Panc1 (cell line): ENCODE results near the gene ZBED5.

Source experiments
- CTCF ChIP-seq: fragments of 450-650 bp; IDR thresholded peaks from 2 replicates; pipeline ENCODE4 v1.5.1; 2017; ENCODE audit warnings: mild to moderate bottlenecking
- POLR2AphosphoS5 ChIP-seq: IDR thresholded peaks from 2 replicates; pipeline ENCODE4 v1.6.1; 2012; ENCODE audit warnings: mild to moderate bottlenecking, low read depth, low read length, moderate library complexity
- REST ChIP-seq, 2 experiments: IDR thresholded peaks; 2 replicates each; pipeline ENCODE4 v1.6.1; 2011 to 2012; ENCODE audit warnings: low read depth in 2 of 2, control low read depth in 1 of 2, low read length in 1 of 2, mild to moderate bottlenecking in 1 of 2, moderate library complexity in 1 of 2; ENCODE audit not compliant: insufficient read depth in 1 of 2
- SIN3A ChIP-seq: IDR thresholded peaks from 2 replicates; pipeline ENCODE4 v1.6.1; 2012; ENCODE audit warnings: low read depth, mild to moderate bottlenecking, low read length, moderate library complexity, borderline replicate concordance; ENCODE audit not compliant: insufficient read depth
- TCF7L2 ChIP-seq: IDR thresholded peaks from 2 replicates; pipeline ENCODE4 v1.6.1; 2011; ENCODE audit warnings: mild to moderate bottlenecking, low read depth, low read length, inconsistent platforms

- TF ChIP-seq POLR2AphosphoS5: no peak
- TF ChIP-seq CTCF: no peak
- TF ChIP-seq REST (IDR thresholded peaks at IDR 0.05; ENCODE audit: insufficient read depth in 1 of 2, low read depth in 2 of 2, low read length in 1 of 2): no peak
- no peak for TF ChIP-seq SIN3A
- no peak for TF ChIP-seq TCF7L2
These were observed 6.8 kb upstream of the ZBED5 start for GRCh38 chr11:10864688-10865087.
